Mammary epithelial cell (primary cell): ENCODE measurements around the gene ACSM4.

Experiments used
- EZH2 ChIP-seq: IDR thresholded peaks from 2 replicates; pipeline ENCODE4 v1.6.1; 2012; ENCODE audit warnings: low read length, inconsistent platforms, borderline replicate concordance
- TF ChIP-seq, protein P1 (sequence below), 2 donors: IDR thresholded peaks in 1 of 2; conservative IDR thresholded peaks in 1 of 2; 2 replicates each; pipeline ENCODE4 v1.5.1; 2011 to 2012; ENCODE audit warnings: inconsistent platforms in 2 of 2, low read length in 2 of 2, mild to moderate bottlenecking in 2 of 2, control low read depth in 1 of 2, low read depth in 1 of 2; ENCODE audit not compliant: insufficient read depth in 1 of 2; ENCODE audit errors: extremely low read depth in 1 of 2

DNA sequence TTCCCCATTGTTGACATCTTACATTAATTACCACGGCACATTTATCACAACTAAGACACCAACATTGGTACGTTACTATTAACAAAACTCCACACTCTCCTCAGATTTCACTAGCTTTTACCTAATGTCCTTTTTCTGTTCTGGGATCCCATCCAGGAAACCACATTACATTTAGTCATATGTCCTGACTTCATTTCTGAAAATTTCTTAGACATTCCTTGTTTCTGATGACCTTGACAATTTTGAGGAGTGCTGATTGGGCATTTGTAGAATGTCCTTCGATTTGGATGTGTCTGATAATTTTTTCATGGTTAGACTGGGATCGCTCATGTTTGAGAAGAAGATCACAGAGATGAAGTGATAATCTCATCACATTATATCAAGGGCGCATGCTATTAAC lies 34.6 kb upstream of the ACSM4 start:
- TF ChIP-seq, protein P1, sequence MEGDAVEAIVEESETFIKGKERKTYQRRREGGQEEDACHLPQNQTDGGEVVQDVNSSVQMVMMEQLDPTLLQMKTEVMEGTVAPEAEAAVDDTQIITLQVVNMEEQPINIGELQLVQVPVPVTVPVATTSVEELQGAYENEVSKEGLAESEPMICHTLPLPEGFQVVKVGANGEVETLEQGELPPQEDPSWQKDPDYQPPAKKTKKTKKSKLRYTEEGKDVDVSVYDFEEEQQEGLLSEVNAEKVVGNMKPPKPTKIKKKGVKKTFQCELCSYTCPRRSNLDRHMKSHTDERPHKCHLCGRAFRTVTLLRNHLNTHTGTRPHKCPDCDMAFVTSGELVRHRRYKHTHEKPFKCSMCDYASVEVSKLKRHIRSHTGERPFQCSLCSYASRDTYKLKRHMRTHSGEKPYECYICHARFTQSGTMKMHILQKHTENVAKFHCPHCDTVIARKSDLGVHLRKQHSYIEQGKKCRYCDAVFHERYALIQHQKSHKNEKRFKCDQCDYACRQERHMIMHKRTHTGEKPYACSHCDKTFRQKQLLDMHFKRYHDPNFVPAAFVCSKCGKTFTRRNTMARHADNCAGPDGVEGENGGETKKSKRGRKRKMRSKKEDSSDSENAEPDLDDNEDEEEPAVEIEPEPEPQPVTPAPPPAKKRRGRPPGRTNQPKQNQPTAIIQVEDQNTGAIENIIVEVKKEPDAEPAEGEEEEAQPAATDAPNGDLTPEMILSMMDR (conservative IDR thresholded peaks at IDR 0.05 in 1 of 2, IDR thresholded peaks at IDR 0.05 in 1 of 2; ENCODE audit: extremely low read depth in 1 of 2, insufficient read depth in 1 of 2, low read depth in 1 of 2, low read length in 2 of 2) = no peak
- TF ChIP-seq EZH2 = no peak
